Activated CD8-positive, alpha-beta memory T cell treated with anti-CD3 and anti-CD28 coated beads for 4 hours (primary cell): ENCODE measurements around the gene TENM3.

Source experiments
- DNase-seq, 2 donors: peaks; one replicate each; pipeline ENCODE4 v3.0.0-alpha.2; 2020; ENCODE audit warnings: low read depth in 2 of 2

The TENM3 gene

GRCh38 chr4:182770259-182770995 lies 527.2 kb downstream of the TENM3 start:
- DNase-seq, result no peak

- DNase-seq, result no peak
These were observed 527.9 kb downstream of the TENM3 start for GRCh38 chr4:182770996-182771514.

- no peak for DNase-seq
These were observed 531.9 kb downstream of the TENM3 start for GRCh38 chr4:182775075-182775474.

GRCh38 chr4:182776376-182777105 lies 533.3 kb downstream of the TENM3 start:
- DNase-seq, result no peak

- no peak for DNase-seq
These were observed 535.2 kb downstream of the TENM3 start for GRCh38 chr4:182778222-182778982.

GRCh38 chr4:182786991-182787390 lies 543.8 kb downstream of the TENM3 start:
- no peak for DNase-seq

- no peak for DNase-seq
These were observed 545.0 kb downstream of the TENM3 start for GRCh38 chr4:182788201-182788600.

- no peak for DNase-seq
These were observed 546.3 kb downstream of the TENM3 start for GRCh38 chr4:182789529-182789928.

- DNase-seq, result no peak
These were observed 552.4 kb downstream of the TENM3 start for GRCh38 chr4:182795446-182796238.

- DNase-seq, result no peak
These were observed 556.5 kb downstream of the TENM3 start for GRCh38 chr4:182799515-182800215.

- no peak for DNase-seq
These were observed 557.0 kb downstream of the TENM3 start for GRCh38 chr4:182800216-182800515.

- no peak for DNase-seq
These were observed 558.4 kb downstream of the TENM3 start for GRCh38 chr4:182801636-182802035.

GRCh38 chr4:182802621-182803020 lies 559.4 kb downstream of the TENM3 start:
- DNase-seq, result no peak

- no peak for DNase-seq
These were observed 560.0 kb downstream of the TENM3 start for GRCh38 chr4:182803235-182803634.

GRCh38 chr4:182804131-182804530 lies 560.9 kb downstream of the TENM3 start:
- DNase-seq, result no peak

GRCh38 chr4:182805321-182805720 lies 562.1 kb downstream of the TENM3 start:
- no peak for DNase-seq

- DNase-seq, result no peak
These were observed 562.5 kb downstream of the TENM3 start for GRCh38 chr4:182805750-182806149.

GRCh38 chr4:182806259-182807252 lies 563.4 kb downstream of the TENM3 start:
- DNase-seq, result peak; percentile 23 to 35

GRCh38 chr4:182807346-182807745 lies 564.1 kb downstream of the TENM3 start:
- no peak for DNase-seq
